GM08714 (cell line): ENCODE data around the gene RGPD6.
"Not testable (repeated sequence)": the region's sequence is repeated elsewhere in the genome, so short reads cannot be mapped to it uniquely, and the experiment has no call there.

Experiments
- H3K4me3 ChIP-seq: fragments of 200-500 bp; sonication (Bioruptor generic); 2 replicates; pipeline ENCODE4 v1.5.1; 2014; ENCODE audit warnings: mild to moderate bottlenecking, low read length, inconsistent platforms

RGPD6 gene

GRCh38 chr2:110481200-110481599 is 95.8 kb downstream of the RGPD6 start:
- not testable (repeated sequence) for H3K4me3 ChIP-seq

- H3K4me3 ChIP-seq: not testable (repeated sequence)
Observed at GRCh38 chr2:110480084-110480483, 96.9 kb downstream of the RGPD6 start.

GRCh38 chr2:110477370-110477769 is 99.7 kb downstream of the RGPD6 start:
- not testable (repeated sequence) for H3K4me3 ChIP-seq

GRCh38 chr2:110476952-110477351 is 100.1 kb downstream of the RGPD6 start:
- H3K4me3 ChIP-seq: not testable (repeated sequence)

- not testable (repeated sequence) for H3K4me3 ChIP-seq
Observed at GRCh38 chr2:110475627-110476359, 101.2 kb downstream of the RGPD6 start.

- not testable (repeated sequence) for H3K4me3 ChIP-seq
Observed at GRCh38 chr2:110474898-110475297, 102.1 kb downstream of the RGPD6 start.

GRCh38 chr2:110473059-110473358 is 104.0 kb downstream of the RGPD6 start:
- not testable (repeated sequence) for H3K4me3 ChIP-seq

DNA sequence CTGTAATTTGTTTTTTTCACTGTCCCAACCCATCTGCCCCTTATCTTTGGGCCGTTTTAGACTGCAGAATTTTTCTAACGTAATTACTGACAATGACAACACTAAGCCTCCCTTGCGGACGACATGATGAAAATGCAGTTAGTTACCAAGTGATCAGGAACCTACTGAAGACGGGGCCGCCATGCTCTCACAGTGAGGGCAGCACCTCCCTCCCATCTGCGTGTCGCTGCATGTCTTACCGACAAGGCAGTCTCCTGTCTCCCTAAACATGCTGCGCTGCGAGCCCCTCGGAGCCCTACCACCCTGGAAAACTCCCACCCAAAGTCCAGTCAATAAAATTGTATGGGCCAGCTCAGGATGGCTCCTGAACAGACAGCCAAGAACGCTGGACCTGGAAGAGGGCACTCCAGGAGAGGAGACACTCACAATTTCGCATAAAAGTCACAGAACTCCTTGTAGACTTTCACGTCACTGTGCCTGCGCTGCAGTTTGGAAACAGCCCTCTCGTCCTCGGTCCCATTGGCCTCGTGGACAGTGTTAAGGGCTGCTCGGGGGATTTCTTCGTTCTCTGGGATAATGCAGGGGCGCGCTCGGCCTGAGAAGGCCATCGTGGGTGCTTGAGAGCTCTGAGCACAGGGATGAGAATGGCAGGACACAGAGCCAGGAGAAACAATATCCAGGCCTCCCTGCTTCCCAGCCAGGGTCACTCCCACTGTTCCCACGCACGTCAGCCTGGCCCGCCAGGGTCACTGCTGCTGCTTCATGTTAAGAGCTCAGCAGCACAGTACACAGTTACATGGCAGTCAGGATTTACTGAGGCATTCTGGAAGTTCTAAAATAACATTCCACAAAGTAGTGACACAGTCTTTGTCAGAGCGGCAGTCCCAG is 104.6 kb downstream of the RGPD6 start, which contains the start of gene LIMS4:
LIMS4 (minus strand) TSS at position 646 of the 888 bp plus-strand sequence; CDS start at position 608, 38 bp downstream.
- H3K4me3 ChIP-seq: not testable (repeated sequence)

GRCh38 chr2:110468921-110469320 is 108.1 kb downstream of the RGPD6 start:
- H3K4me3 ChIP-seq: not testable (repeated sequence)

DNA sequence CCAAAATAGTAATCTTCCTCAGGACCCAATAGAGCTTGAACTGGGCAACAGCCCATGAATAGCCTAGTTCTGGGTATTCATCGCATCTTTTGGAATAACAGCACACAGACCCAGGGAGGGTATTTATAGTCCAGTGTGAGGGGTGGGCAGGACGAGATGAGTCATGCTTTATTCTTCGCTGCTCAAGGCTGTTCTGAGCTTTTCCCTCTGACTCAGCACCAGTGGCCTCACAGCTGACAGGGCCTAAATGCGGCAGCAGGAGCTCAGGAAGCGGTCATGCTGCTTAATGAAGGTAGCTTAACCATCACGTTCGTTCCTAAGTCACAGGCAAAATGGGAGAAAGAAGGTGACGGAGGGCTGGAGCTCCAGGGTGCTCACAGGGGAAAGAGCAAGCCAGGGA is 111.7 kb downstream of the RGPD6 start:
- H3K4me3 ChIP-seq: not testable (repeated sequence)
